NCI-H2029 (cell line): ENCODE measurements around the gene PSMA3.

Experiments used
- DNase-seq: peaks from one replicate; lab custom pipeline; 2025; lab: John Stamatoyannopoulos, UW

The PSMA3 gene

GRCh38 chr14:58299401-58300330 lies 55.0 kb downstream of the PSMA3 start:
- DNase-seq = no peak

GRCh38 chr14:58301416-58301815 lies 56.8 kb downstream of the PSMA3 start:
- no peak for DNase-seq

GRCh38 chr14:58305730-58306129 lies 61.1 kb downstream of the PSMA3 start:
- DNase-seq = no peak

- no peak for DNase-seq
These were observed 63.1 kb downstream of the PSMA3 start for GRCh38 chr14:58307597-58308316.

GRCh38 chr14:58309086-58309485 lies 64.4 kb downstream of the PSMA3 start:
- DNase-seq = no peak

GRCh38 chr14:58313699-58314098 lies 69.1 kb downstream of the PSMA3 start:
- no peak for DNase-seq

GRCh38 chr14:58315606-58316005 lies 71.0 kb downstream of the PSMA3 start:
- no peak for DNase-seq
